ENCODE data around the gene GALNT1.

The GALNT1 gene

DNA sequence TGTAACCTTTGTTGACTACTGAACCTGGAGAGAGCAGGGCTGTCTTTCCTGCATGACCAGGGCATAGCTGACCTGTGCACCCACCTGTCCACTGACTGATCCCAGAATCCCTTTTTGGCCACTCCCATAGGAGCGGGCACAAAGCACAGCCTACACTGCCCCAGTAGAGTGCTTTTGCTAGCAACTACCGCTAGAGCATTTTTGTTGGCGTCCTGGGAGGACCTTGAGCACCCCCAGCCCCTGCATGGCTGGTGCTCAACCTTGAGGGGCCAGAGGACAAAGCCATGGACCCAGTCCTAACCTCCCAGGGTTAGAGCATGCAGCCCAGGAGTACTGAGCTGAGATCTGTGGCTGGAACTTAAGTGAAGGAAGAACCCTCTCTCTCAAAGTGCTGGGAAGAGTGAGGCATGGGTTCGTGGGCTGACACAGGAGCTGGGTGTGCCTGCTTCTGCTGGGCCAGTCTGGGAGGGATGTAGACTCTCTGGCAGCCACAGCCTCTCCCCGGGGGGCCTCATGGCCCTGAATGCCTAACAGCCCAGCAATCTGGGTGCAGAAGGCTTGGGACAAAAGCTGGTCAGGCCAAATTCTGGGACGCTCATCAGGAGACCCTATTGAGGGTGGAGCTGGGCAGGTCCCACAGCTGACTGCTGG lies 140.0 kb downstream of the GALNT1 start:
- no peak for DNase-seq

DNA sequence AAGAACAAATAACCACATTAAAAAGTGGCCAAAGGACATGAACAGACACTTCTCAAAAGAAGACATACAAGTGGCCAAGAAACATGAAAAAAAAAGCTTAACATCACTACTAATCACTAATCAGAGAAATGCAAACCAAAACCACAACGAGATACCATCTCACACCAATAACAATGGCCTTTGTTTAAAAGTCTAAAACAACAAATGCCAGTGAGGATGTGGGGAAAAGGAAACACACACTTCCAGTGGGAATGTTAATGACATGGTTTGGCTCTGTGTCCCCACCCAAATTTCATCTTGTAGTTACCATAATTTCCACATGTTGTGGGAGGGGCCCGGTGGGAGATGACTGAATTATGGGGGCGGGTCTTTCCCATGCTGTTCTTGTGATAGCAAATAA lies 147.1 kb downstream of the GALNT1 start:
- DNase-seq: no peak

- no peak for DNase-seq
Measured at GRCh38 chr18:35729991-35730668, 148.6 kb downstream of the GALNT1 start.

GRCh38 chr18:35730691-35731370 lies 149.3 kb downstream of the GALNT1 start:
- no peak for DNase-seq

- no peak for DNase-seq
Measured at GRCh38 chr18:35731701-35732100, 150.2 kb downstream of the GALNT1 start.

- no peak for DNase-seq
Measured at GRCh38 chr18:35732162-35732561, 150.6 kb downstream of the GALNT1 start.

- DNase-seq: no peak
Measured at GRCh38 chr18:35732636-35733035, 151.1 kb downstream of the GALNT1 start.

DNA sequence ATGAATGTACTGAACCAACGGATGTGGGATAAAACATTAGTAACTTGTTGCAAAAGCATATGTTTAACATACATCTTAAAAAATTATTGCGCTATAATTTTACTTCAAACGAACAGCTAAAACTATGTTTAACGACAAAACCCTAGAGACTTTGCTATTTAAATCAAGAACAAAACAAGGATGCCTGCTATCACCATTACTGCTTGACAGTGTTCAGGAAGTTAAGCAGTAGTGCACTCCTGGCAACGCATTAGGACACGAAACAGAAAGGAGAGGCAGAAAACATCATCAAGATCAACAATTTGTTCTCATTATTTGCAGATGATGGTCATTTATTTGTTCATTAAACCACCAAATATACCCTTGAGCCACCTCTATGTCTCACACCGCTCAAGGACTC lies 151.9 kb downstream of the GALNT1 start:
- no peak for DNase-seq

GRCh38 chr18:35736696-35737095 lies 155.2 kb downstream of the GALNT1 start:
- no peak for DNase-seq

GRCh38 chr18:35739778-35740177 lies 158.2 kb downstream of the GALNT1 start:
- no peak for DNase-seq

- no peak for DNase-seq
Measured at GRCh38 chr18:35740656-35741055, 159.1 kb downstream of the GALNT1 start.

DNA sequence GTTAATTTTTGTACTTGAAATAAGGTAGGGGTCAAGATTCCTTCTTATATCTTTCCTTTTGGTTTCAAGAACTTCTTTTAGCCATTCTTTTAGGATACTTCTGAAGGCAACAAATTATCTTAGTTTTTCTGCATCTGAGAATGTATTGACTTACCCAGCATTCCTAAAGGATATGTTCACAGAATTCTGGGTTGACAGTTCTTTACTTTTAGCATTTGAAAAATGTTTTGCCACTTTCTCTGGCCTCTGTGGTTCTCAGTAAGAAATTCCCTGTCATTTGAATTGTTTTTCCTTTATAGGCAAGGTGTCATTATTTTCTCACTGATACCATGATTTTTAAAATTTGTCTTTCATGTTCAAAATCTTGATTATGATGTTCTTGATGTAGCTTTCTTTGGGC lies 162.4 kb downstream of the GALNT1 start:
- no peak for DNase-seq

DNA sequence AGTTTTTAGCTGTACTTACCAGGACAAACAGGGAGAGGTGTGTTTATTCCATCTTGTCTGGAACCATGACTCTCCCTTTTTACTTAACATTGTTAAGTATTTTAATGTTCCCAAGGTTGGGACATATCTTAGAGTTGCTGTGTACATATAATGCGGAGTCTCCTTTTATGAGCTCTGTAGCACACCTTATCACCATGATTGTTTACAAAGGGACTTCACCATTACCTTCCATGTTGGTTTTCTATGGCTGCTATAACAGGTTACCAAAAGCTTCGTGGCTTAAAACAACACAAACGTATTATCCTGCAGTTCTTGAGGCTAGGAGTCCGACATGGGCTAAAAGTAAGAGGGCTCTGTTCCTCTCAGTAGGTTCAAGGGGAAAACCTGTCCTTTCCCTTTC lies 164.3 kb downstream of the GALNT1 start:
- DNase-seq: no peak

- DNase-seq: no peak
Measured at GRCh38 chr18:35746826-35747339, 165.3 kb downstream of the GALNT1 start.

GRCh38 chr18:35747894-35748472 lies 166.4 kb downstream of the GALNT1 start:
- no peak for DNase-seq

DNA sequence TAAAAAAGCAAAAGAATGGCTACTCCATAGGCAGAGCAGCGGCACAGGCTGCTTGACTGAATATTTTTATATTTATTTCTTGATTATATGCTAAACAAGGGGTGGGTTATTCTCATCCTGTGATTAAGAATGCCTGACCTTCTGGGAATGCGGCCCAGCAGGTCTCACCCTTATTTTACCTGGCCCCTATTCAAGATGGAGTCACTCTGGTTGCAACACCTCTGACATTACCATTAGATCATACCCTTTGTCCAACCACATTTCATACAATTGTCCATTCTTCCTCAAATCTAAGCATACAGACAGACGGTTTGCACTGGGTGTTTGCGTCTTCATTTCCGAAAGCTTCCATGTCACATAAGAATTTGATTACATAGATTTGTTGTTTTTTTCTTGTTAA lies 168.2 kb downstream of the GALNT1 start:
- no peak for DNase-seq

GRCh38 chr18:35750929-35751328 lies 169.4 kb downstream of the GALNT1 start:
- no peak for DNase-seq

GRCh38 chr18:35753306-35753910 lies 171.9 kb downstream of the GALNT1 start:
- no peak for DNase-seq

- DNase-seq: no peak
Measured at GRCh38 chr18:35754464-35754863, 172.9 kb downstream of the GALNT1 start.

DNA sequence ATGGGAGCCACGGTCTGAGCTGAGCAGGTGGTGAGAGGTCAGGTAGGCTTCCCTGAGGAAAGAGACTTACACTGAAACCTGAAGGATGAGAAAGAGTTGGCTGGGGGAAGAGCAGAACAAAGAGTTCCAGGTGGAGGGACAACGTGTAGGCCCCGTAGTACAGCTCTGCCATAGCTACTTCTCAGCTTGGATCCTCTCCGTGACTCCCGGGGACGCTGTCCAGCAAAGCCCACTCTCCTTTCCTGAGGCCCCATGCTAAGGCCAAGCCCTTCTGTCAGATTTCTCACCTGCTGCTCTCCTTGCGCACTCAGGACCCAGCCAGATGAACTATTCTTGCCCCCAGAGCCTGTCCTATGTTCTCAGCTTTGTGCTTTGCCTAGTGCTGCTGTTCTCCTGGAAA lies 173.8 kb downstream of the GALNT1 start:
- no peak for DNase-seq

DNA sequence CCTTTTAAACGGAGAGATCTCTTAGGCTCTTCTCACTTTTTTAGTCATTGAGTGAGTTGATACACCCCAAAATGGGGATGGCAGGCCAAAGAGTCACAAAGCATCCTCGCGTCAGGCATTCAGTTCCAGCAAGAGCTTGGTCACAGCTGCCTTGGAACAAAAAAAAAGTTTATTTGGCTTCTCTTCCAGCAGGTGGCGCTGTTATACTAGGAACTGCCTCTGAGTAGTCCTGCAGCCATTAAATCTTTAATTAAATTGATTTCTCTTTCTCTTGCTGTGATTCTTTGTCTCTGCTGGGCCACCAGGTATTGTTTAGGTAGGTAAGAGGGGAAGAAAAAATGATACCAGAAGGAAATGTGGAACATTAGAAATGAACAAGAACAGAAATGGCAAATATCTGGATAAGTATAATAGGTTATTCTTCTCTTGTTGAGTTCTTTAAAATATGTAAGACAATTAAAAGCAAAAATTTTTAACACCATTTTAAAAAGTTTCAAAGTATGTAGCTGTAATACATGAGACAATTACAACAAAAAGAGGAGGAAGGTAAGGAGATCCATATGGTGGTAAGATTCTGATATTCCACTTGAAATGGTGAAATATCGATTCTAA lies 175.1 kb downstream of the GALNT1 start:
- peak; percentile 65 for DNase-seq

Data from CD4-positive, alpha-beta T cell treated with Interleukin-17A for 1 hour (primary cell).